ENCODE results near the gene SNAI3.

The SNAI3 gene

GRCh38 chr16:88649195-88649923 is 36.9 kb downstream of the SNAI3 start:
- DNase-seq: no peak

DNA sequence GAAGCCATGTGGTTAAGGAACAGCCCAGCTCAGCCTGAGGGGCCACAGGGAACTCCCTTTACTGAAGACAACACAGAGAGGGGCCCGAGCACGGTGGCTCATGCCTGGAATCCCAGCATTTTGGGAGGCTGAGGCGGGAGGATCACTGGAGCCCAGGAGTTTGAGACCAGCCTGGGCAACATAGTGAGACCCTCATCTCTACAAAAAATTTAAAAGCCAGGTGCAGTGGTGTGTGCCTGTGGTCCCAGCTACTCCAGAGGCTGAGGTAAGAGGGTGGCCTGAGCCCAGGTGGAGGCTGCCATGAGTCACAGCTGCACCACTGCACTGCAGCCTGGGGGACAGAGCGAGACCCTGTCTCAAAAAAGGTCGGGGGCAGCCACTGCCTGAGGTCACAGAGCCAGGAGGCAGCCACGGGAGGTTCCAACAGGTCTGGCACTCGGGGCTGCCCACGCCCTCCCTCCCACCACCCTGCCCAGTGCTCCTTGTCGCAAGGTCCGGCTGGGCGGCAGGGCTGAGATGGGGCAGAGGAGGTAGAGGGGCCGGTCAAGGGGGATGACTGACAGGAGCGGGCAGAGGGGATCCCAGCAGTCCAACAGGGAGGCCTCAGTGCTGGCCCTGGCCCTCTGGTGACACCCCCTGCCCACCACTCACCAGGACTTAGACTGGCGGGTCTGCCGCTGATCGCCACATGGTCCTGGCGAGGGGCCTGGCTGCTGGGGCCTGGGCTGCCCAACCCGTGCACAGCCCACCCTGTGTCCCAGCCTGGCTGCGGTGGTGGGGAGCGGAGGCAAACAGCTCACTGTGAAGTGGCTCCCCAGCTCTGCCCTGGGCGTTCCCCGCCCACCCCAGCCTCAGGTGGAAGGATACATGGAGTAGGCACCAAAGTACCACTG is 38.9 kb downstream of the SNAI3 start:
- DNase-seq: no peak

DNA sequence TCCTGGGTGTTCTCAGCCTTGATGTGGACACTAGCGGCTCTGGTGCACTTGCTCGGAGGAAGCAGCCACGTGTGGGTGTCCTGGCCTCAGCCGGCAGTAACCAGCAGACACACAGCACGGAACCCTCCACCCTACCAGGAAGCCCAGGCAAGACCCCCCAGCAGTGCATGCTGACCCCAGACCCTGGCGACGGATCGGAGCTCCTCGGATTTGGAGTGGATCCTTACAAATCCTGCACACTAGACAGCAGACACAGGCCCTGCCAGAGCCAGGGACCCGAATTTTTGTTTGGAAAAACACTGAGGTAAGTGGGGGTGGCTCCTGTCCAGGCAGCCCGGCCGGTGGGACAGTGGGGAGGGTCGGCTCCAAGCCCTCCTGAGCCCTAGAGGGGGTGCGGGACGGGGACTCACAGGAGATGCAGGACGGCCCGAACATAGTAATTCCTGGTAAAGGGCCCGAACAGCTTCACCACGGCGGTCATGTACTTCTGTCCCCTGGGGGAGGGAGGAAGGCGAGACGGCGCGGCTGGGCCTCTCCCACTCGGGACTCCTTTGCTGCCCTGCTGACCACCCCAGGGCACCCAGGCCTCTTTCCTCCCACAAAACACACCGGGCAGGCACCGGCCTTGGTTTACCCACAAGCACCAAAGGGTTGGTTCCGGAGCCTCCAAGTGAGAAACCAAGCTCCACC is 39.8 kb downstream of the SNAI3 start:
- DNase-seq: no peak

GRCh38 chr16:88645941-88646340 is 40.4 kb downstream of the SNAI3 start:
- no peak for DNase-seq

GRCh38 chr16:88645455-88645854 is 40.9 kb downstream of the SNAI3 start:
- no peak for DNase-seq

DNA sequence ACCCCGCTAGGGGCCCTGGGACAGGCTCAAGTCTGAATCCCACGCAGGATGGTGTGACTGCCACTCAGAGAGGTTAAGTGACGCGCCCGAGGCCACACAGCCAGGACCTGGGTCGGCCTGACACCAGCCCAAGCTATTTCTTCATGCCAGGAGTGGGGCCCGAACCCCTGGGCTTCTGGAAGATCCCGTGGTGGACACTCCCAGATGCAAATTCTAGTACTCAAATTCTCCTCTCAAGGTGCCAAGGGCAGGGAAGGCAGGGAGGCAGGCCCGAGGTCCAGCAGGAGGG is 42.7 kb downstream of the SNAI3 start:
- DNase-seq: no peak

DNA sequence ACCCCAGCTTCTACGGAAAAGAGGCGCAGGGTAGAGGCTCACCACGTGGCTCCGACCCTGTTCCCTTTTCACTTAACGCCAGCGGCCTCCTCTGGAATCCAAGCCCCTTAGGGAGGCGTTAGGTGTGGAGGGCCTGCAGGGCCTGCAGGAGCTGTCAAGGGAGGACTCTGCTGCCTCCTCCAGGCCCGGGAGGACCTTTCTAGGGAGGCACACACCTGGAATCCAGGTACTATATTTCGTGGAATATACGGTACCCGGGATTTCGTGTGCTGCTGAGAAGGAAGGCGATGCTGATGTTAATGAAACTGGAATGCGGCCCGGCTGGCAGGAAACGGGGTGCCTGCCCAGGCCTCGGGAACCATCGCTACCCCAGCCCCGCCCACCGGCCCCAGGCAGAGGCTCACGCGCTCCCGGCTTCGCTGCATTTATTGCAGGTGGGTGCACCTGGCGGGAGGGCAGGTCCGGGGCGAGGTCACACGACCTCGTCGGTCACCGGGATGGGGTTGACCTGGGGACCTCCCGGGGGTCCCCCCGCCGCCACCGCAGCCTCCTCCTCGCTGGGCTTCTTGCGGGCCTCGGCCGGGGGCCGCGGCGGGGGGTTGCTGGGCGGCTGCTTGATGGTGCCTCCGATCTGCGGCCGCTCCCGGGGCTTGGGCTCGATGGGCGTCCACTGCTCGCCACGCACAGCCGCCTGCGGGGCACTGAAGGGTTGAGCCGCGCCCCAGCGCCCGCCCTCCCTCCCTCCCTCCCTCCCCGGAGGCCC is 43.2 kb downstream of the SNAI3 start:
- no peak for DNase-seq

GRCh38 chr16:88640498-88641247 is 45.6 kb downstream of the SNAI3 start:
- DNase-seq: no peak

DNA sequence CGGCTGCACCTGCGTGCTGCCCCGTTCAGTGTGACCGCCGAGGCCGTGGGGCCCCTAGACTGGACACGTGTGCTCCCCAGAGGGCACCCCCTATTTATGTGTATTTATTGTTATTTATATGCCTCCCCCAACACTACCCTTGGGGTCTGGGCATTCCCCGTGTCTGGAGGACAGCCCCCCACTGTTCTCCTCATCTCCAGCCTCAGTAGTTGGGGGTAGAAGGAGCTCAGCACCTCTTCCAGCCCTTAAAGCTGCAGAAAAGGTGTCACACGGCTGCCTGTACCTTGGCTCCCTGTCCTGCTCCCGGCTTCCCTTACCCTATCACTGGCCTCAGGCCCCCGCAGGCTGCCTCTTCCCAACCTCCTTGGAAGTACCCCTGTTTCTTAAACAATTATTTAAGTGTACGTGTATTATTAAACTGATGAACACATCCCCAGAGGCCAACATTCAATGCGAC is 46.2 kb downstream of the SNAI3 start:
- DNase-seq: no peak

DNA sequence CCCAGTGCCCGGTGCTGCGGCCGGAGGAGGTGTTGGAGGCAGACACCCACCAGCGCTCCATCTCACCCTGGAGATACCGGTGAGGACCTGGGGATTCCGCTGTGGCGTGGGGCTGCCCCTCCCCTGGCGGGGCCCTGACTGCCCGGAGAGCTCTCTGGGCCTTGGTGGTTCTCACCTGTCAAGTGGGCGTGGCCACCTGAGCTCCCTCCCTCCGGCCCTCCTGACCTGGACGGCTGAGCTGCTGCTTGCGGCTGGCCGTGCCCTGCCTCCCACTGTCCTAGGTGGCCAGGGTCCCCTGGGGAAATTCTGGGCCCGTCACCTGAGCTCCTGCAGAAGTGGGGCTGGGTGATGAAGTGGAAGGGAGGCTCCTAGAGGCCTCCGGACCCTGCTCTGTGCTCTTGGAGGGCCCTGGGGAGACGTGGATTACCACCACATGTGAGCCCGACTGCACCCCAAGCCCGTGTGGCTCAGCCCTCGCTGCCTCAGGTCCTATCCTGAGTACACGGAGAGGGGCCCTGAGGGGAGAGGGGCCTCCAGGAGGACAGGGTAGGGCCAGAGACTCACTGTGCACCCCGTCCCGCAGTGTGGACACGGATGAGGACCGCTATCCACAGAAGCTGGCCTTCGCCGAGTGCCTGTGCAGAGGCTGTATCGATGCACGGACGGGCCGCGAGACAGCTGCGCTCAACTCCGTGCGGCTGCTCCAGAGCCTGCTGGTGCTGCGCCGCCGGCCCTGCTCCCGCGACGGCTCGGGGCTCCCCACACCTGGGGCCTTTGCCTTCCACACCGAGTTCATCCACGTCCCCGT is 46.9 kb downstream of the SNAI3 start:
- no peak for DNase-seq

DNA sequence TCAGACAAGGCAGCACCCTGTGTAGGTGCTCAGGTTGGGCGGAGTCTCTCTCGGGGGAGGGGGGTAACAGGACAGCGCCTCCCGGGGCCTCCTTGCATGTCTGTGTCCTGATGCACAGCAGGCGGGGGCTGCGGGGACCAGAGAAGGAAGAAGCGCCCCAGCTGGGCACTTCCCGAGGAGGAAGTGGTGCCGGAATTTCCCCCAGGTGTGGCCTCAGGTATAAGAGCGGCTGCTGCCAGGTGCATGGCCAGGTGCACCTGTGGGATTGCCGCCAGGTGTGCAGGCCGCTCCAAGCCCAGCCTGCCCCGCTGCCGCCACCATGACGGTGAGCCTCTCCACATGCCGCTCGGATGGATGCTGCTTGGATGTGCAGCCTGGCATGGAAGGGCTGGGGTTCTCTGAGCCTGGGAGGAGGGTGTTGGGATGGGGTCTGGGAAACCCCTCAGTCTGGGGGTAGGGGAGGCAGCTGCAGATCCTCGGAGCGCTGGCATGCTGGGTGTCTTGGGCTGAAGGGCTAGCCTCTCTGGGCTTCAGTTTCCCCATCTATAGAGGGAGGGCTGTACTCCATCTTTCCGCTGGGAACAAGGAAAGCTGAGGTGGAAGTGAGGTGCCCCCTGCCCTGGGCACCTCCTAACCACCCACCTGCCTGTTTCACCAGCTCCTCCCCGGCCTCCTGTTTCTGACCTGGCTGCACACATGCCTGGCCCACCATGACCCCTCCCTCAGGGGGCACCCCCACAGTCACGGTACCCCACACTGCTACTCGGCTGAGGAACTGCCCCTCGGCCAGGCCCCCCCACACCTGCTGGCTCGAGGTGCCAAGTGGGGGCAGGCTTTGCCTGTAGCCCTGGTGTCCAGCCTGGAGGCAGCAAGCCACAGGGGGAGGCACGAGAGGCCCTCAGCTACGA is 47.7 kb downstream of the SNAI3 start, which contains the start of gene IL17C:
TSS of gene IL17C (plus strand) at position 250 of the 908 bp plus-strand sequence. CDS start at position 320, 70 bp downstream.
- no peak for DNase-seq

- no peak for DNase-seq
These were observed 49.6 kb downstream of the SNAI3 start for GRCh38 chr16:88636488-88637265.

DNA sequence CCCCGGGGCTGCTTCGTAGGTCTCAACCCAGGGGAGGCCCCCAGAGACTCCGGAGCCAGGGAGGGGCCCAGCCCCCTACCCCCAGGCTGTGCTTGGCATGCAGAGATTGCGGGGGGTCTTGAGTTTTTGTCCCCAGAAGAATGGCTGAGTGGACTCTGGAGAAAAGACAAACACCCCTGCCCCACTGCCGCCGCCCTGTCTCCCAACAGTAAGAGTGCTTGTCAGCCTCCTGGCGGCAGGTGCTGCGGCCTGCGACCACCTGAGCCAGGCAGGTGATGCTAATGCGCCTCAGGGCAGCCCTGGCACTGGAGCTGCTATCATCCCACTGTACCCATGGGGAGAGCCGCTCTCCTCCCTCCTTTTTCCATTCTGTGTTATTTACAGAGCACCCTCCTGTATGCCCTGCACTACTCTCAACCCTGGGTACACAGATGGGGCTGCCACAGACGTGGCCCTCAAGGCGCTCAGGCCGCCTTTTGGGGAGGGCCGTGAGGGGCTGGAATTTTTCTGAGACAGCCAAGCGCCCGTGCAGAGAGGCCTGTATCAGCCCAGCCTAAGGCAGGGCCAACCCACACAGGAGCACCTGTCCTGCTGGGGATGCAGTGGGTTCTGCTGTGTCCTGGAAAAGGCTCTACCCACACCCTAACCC is 50.5 kb downstream of the SNAI3 start:
- no peak for DNase-seq

GRCh38 chr16:88634994-88635670 is 51.2 kb downstream of the SNAI3 start:
- no peak for DNase-seq

DNA sequence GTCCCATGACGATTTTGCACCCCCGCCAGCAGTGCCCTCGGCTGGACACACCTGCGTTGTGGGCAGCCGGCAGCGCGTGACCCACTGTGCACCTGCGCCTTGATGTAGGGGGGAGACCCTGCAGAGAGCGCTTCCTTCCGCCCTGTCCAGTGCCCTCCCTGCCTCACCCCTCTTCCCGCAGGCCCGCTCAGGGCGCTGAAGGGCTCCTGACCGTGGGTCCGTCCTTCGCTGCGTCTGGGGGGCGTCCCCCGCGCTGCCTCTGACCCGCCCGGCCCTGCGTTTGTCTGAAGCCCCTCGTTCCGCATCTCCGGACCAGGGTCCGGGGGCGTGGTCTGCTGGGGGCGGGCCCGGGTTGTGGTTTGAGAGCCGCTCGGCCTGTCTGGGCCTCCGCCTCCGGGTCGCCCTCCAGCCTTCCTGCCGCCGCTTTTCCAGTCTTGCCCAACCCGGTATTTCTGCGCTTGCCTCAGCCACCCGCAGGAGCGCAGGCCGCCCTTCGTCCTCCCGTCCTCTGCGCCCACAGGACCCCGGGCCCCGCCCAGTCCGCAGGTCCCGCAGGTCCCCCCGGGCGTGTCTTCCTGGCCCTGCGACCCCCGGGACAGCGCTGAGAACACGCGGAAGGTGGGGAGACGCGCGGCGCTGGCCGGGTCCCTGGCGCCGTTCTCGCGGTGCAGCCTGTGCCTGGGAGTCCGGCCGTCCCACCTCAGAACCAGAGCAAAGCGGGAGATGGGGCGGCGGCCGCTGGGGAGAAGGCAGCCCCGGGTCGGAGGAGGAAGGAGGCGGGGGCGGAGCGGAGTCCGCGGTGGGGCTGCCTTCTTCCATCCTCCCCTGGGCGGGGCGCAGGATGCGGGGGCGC is 51.9 kb downstream of the SNAI3 start:
- DNase-seq: peak; percentile 41

- no peak for DNase-seq
These were observed 52.6 kb downstream of the SNAI3 start for GRCh38 chr16:88633684-88634140.

GRCh38 chr16:88632587-88632930 is 53.7 kb downstream of the SNAI3 start:
- DNase-seq: no peak
